ENCODE data around the gene KNSTRN. TPM values are rescaled to one million over a fixed set of nuclear protein-coding genes. Genes with fewer than 3 reads are reported as not detected.
A peak's percentile ranks its signal among the peaks of the same experiment; 100 is the strongest.

KNSTRN gene
- total RNA-seq, 4 donors from 2014 or later, result 216 to 342 (median 251) TPM

DNA sequence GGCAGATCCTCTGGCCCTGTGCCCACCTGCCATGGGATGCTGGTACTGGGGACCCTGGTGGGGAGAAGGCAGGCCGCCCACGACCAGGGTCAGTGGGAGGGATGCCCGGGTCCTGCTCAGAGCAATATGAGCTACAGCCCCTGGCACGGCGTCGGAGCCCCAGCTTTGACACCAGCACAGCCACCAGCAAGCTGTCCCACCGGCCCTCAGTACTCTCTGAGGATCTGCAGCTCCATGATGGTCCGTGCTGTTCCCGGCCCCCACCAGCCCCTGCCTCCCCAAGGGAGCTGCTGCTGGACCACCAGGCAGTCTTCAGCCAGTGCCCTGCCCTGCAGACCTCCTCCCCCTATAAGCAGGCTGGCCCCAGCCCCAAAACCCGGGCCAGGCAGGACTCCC lies 13.0 kb upstream of the KNSTRN start:
- 84 to 92% methylated on average over 6 to 8 of the region's 10 CpGs for WGBS, 2 donors
- Histone ChIP-seq H3K27ac (peak overlapping the region in 1 of 3 donors; percentile 64), H3K27me3 (no peaks in the 10 kb centered on the region), H3K4me1 (peaks cover 26 to 52% of the 10 kb centered on the region in 2 donors), H3K4me3 (replicated peaks in 1 of 3) (no peak overlapping the region), H3K9me3 (no peaks in the 10 kb centered on the region), H3K36me3 (no peaks in the 10 kb centered on the region)
- no peak for DNase-seq
- intact Hi-C loops (cut with DNase I), result loop anchor here (5.0 to 10.0 kb wide), 2 partner anchors 47 to 55 kb away; partner anchors contain the start of gene INAFM2
- TF ChIP-seq POLR2A (IDR thresholded peaks at IDR 0.05), result no peak
- TF ChIP-seq, protein P1, sequence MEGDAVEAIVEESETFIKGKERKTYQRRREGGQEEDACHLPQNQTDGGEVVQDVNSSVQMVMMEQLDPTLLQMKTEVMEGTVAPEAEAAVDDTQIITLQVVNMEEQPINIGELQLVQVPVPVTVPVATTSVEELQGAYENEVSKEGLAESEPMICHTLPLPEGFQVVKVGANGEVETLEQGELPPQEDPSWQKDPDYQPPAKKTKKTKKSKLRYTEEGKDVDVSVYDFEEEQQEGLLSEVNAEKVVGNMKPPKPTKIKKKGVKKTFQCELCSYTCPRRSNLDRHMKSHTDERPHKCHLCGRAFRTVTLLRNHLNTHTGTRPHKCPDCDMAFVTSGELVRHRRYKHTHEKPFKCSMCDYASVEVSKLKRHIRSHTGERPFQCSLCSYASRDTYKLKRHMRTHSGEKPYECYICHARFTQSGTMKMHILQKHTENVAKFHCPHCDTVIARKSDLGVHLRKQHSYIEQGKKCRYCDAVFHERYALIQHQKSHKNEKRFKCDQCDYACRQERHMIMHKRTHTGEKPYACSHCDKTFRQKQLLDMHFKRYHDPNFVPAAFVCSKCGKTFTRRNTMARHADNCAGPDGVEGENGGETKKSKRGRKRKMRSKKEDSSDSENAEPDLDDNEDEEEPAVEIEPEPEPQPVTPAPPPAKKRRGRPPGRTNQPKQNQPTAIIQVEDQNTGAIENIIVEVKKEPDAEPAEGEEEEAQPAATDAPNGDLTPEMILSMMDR (IDR thresholded peaks at IDR 0.05), result no peak

GRCh38 chr15:40369971-40370370 lies 12.6 kb upstream of the KNSTRN start:
- H3K27ac ChIP-seq, result peak overlapping the region in 1 of 3 donors; percentile 77
- no peaks in the 10 kb centered on the region for H3K36me3 ChIP-seq
- no peaks in the 10 kb centered on the region for H3K27me3 ChIP-seq
- TF ChIP-seq POLR2A (IDR thresholded peaks at IDR 0.05), result no peak
- TF ChIP-seq, protein P1 (IDR thresholded peaks at IDR 0.05), result no peak
- DNase-seq, result no peak
- peaks cover 30 to 57% of the 10 kb centered on the region in 2 donors for H3K4me1 ChIP-seq
- H3K4me3 ChIP-seq (replicated peaks in 1 of 3), result no peak overlapping the region
- intact Hi-C loops (cut with DNase I), result loop anchor here (5.0 to 10.0 kb wide), 2 partner anchors 48 to 55 kb away; partner anchors contain the start of gene INAFM2
- H3K9me3 ChIP-seq, result no peaks in the 10 kb centered on the region
- WGBS, 2 donors, result 89% methylated on average over 12 of the region's 13 CpGs; no CpG with 5 or more reads in 1 of the 2 donors

DNA sequence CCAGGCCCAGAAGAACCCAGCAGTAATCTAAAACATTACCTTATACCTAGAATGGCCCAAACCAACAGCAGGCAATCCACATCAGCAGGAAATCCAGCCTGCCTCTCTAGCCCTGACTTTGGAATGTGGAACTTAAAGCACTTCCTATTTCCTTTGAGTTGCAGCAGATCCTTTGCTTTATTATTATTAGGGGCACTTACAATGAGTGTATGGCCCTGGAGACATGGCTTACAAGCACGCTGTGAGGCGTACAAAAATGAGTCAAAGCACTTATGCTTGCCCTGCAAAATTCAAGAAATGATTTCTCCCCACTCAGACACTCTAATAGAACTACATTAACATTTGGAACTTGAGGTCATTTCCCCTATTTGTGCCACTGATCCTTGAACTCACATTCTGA lies 9.5 kb upstream of the KNSTRN start:
- intact Hi-C loops (cut with DNase I), result no loop called here
- peak in 1 of 2 donors; percentile 27 for DNase-seq
- Histone ChIP-seq H3K4me1 (peaks cover 37 to 72% of the 10 kb centered on the region in 2 donors), H3K27ac (peak overlapping the region; percentile 71 to 92 (median 77)), H3K36me3 (no peaks in the 10 kb centered on the region), H3K9me3 (no peaks in the 10 kb centered on the region), H3K27me3 (no peaks in the 10 kb centered on the region), H3K4me3 (replicated peaks in 1 of 3) (no peak overlapping the region)
- TF ChIP-seq, protein P1 (IDR thresholded peaks at IDR 0.05), result no peak
- TF ChIP-seq POLR2A (IDR thresholded peaks at IDR 0.05), result peak in 1 of 2 donors; percentile 41
- 20 to 27% methylated on average over 2 of the region's 2 CpGs for WGBS, 2 donors

DNA sequence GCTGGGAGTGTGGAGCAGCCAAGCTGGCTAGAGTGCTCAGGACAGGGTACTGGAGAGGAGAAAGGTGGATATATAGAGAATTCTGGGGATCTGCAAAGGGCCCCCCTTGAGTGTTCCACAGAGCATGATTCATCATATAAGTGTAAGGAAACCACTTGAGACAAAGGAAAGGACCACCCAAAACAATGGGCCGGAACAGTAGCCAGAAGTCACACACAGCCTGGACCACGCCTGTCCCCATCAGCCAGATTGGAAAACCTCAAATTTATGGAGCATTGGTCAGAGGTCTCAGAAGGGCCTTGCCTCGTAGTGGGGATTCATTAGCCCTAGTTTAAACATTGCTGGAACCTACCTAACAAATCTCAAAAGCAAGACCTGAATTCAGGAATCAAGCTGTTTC lies 4.9 kb upstream of the KNSTRN start:
- Histone ChIP-seq H3K27me3 (no peaks in the 10 kb centered on the region), H3K4me3 (replicated peaks in 1 of 3) (no peak overlapping the region), H3K27ac (peak overlapping the region; percentile 92 to 95 (median 94)), H3K36me3 (no peaks in the 10 kb centered on the region), H3K9me3 (no peaks in the 10 kb centered on the region), H3K4me1 (peaks cover 57 to 84% of the 10 kb centered on the region in 2 donors)
- WGBS, 2 donors, result 80 to 91% methylated on average over 3 of the region's 3 CpGs
- intact Hi-C loops (cut with DNase I), result no loop called here
- TF ChIP-seq POLR2A (IDR thresholded peaks at IDR 0.05), result no peak
- TF ChIP-seq, protein P1 (IDR thresholded peaks at IDR 0.05), result no peak
- no peak for DNase-seq

- peaks cover 49 to 78% of the 10 kb centered on the region in 2 donors for H3K4me1 ChIP-seq
- no peak for DNase-seq
- H3K4me3 ChIP-seq (replicated peaks in 1 of 3), result no peak overlapping the region
- WGBS, 2 donors, result 38 to 59% methylated on average over 4 of the region's 4 CpGs
- TF ChIP-seq, protein P1 (IDR thresholded peaks at IDR 0.05), result no peak
- no peak for TF ChIP-seq POLR2A (IDR thresholded peaks at IDR 0.05)
- H3K27me3 ChIP-seq, result no peaks in the 10 kb centered on the region
- no peaks in the 10 kb centered on the region for H3K9me3 ChIP-seq
- H3K36me3 ChIP-seq, result no peaks in the 10 kb centered on the region
- intact Hi-C loops (cut with DNase I), result no loop called here
- peak overlapping the region; percentile 92 to 95 (median 94) for H3K27ac ChIP-seq
These were observed 3.1 kb upstream of the KNSTRN start for GRCh38 chr15:40379374-40379773.

Data from thyroid gland (tissue), 4 donors.